Stimulated activated CD4-positive, alpha-beta T cell treated with anti-CD3 and anti-CD28 coated beads, Interleukin-2, amount 100 ng/mL, for 48 hours (primary cell): ENCODE measurements around the gene DLX4.

Experiments
- DNase-seq, 2 donors: peaks; one replicate each; pipeline ENCODE4 v3.0.0-alpha.2; 2020

The DLX4 gene

GRCh38 chr17:49969795-49970389, 902 bp downstream of the DLX4 start:
- no peak for DNase-seq

DNA sequence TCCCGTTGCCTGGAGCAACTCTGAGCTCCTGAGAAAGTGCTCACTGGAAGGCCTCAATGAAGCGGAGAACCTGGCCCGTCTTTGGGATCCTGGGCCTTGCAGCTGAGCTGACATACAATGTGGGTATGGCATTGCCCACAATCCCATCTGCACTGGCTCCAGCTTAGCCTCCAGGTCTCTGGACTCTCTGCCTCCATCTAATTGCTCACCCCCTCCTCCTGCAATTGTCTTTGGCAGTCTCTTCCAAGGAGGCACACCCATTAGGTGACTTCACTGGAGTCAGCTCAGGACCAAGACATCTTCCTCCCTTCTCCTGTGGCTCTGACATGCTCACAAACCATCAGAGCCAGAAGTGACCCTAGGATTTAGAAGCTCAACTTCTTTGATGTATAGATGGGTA, 1.5 kb downstream of the DLX4 start:
- no peak for DNase-seq

DNA sequence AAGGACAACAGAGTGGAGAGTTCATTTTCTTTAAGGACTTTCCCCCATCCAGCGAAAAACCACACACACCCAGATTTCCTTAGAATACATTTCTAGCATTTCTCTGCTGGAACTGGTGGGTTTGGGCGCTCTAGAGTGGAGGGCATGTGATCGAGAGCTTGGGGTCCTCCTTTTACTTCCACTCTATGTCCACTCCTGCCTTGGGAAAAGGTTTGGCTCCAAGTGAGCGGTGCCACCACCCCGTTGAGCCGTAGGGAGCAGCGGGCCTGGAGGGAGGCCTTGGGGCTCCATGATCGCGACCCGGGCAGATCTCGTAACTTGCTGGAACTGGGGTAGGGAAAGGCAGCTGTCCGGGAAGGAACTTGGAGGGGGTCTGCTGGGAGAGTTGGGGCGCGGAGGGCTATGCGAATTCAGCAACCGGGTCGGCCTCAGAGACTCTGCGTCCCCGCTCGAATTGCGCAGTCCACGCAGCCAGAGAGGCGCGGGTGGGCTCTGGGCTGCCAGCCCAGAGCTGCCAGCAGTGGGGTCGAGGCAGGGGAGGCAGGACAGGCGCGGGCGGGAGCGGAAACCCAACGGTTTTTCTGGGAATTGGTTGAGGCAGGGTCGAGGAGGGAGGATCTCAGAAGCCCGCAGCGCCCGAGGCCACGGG, 2.3 kb downstream of the DLX4 start:
- no peak for DNase-seq

GRCh38 chr17:49971848-49972485, 3.0 kb downstream of the DLX4 start:
- no peak for DNase-seq

- no peak for DNase-seq
Observed at GRCh38 chr17:49972486-49973270, 3.7 kb downstream of the DLX4 start.

DNA sequence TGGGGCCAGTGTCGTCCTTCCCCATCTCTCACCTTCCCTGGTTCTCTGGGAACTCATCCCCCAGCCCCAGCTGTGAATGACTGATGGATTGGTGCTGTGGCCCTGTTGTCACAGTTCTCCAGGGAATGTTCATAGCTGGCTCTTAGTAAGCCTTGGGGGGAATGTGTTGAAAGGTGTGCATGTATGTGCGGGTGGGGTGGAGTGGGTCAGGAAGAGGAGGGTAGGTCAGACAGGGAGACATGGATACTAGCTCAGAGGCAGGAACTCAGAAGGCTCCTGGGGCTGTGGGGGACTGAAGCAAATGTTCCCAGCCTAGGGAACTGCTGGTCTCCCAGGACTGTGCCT, 4.3 kb downstream of the DLX4 start:
- DNase-seq = no peak

- no peak for DNase-seq
Observed at GRCh38 chr17:49975531-49975930, 6.5 kb downstream of the DLX4 start.

DNA sequence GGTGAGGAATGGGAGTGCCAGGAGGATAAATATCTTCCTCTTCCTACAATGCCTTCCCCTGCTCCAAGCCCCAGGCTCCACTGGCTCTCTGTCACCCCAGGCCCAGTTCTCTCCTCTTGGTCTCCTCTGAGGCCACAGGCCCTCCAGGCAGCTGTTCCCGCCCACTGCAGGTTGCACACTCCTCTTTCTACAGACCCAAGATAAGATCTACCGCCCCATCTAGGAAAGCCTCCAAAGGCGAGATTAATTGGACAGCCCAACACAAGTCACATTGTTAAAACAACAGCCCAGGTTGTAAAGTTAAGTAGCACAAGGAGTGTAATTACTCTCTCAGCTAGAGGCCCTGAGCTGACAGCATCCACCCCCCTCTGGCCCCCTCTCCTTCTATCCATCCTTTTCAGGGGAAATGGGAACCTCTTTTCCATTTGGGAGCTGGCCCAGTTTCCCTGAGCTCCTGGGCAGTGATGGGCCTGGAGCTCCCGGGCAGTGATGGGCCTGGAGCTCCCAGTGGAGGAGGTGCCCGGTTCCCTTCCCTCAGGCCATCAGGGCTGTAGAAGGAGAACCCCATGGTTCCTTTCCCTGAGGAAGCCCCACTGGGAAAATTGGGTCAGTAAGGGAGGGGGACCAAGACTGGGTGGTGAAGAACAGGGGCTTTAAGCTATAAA, 7.3 kb downstream of the DLX4 start:
- no peak for DNase-seq

DNA sequence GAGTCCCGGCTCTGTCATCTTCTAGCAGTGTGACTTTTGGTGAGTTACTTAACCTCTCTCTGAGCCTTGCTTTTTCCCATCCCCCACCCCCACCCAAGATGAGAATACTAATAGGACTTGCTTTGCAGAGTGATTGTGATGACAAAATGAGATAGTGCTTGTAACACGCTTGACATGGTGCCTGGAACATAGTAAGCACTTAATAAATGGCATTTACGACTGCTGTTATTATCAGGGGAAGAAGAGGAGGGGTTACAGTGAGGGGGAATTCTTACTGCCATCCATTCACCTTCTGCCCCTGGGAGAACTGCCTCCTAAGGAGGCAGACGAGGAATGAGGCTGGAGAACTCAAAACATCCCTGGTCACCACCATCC, 7.8 kb downstream of the DLX4 start:
- DNase-seq = no peak

DNA sequence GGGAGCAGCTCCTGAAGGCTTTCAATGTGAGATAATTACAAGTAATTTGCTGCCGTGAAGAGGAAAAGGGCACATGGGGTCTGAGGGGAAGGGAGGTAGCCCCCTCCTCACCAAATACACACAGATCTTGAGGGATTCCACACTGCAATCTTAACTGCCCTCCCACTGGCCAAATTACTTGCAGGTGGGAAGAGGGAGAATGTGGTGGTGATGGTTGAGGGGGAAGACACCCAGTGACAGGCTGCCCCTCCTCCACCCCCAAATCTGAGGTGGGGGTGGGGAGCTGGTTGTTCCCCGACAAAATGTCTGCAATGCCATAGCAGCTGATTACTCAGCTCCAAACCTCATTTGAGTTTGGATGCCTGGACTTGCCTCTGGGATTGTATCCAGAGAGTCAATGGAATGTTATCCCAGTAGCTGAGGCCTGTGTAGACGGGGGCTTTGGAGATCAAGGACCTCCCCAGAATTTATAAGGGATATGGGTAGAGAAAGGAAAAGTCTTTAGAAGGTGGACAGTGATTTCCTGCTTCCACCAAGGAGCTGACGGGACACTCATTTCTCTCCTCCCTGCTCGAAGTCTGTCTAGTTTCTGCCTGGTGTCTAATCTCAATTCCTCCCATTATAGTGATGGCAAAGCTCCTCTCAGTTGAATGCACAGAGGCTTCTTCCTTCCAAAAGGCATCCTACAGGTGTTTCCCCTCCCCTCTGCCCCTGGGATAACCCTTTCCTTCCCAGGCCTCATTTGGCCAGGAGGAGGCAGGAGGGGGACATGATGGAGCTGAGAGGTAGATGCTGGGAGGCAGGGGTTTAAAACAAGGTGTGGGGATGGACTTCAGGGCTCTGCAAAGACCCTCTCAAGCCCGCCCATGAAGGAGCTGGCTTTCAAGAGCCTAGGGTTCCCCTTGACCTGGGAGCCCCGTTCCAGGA, 8.7 kb downstream of the DLX4 start:
- no peak for DNase-seq

DNA sequence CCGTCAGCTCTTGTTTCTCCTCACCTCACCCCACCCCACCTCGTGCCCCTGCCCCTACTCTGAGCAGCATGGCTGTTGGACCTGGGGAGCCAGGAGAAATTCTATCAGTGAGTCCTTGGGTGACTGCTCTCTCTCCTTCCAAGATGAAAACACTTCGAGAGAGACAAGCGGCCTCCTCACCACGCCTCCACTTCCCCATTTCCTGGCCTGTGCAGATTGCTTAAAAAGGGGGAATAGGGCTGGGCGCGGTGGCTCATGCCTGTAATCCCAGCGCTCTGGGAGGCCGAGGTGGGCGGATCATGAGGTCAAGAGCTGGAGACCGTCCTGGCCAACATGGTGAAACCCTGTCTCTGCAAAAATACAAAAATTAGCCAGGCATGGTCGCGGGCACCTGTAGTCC, 9.5 kb downstream of the DLX4 start:
- no peak for DNase-seq

DNA sequence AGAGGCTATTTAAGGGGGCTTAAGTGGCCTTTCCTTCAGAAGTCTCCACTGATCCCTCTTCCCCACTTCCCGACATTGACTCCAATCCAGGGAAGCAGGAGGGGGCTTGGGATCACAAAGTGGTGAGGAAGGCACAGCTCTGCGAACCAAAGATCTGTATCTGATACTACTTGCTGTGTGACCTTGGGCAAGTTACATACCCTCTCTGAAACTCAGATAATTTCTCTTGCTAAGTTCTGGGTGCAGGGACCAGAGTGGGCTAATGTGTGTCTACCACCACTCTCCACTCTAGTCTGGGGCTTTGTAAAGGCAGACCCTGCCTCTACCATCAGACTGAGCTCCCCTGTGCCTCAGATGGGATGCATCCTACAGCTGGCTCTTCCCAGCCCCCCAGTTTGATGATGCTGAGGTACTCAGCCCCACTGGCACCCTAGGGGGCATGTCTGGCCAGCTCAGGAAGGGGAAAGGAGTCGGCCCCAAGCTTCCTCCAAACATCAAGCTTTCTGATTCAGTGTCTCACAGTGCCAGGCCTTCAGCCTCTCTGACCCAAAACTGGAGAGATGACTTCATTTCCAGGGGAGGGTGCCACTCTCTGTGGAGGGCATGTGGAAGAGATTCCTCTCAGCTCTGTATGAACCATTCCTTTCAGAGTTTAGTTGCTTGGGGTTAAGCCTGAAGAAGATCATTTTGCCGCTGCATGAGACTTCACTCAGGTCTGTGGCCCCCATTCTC, 10.9 kb downstream of the DLX4 start:
- no peak for DNase-seq

GRCh38 chr17:49980703-49981197, 11.8 kb downstream of the DLX4 start:
- DNase-seq = no peak

DNA sequence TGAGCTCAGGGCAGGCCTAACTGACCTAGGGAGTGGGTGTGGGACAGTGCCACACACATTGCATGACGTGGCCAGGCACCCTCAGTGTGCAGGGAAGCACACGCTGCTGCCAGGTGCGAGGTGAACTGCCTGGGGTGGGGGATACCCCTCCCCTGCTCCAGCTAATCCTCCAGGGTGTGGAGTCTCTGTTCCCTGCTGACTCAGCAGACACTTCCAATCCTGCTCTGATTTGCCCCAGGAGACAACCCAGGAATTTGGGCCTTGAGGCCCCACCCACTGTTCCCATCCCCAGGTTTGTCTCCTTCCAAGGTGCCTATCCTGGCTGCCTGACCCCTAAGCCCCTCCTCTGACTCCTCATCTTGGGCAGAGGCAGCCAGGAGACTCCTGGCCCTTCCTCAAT, 15.3 kb downstream of the DLX4 start:
- no peak for DNase-seq

DNA sequence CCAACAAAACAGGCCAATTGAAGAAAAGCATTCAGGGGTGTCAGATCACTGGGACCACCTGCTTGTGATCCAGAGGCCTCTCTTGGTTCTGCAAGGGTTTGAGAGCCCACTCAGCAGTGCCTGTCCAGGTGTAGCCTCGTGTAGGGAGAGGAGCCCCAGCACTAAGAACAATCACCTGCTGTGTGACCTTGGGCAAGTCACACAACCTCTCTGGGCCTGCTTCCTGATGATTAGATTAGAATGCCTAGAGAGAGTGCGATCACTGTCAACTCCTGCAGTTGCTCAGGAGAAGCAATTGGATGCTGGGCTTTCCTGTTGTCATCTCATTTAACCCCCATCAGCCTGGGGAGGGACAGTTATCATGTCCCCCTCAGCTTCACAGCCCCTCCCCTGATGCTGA, 15.8 kb downstream of the DLX4 start:
- DNase-seq = no peak

DNA sequence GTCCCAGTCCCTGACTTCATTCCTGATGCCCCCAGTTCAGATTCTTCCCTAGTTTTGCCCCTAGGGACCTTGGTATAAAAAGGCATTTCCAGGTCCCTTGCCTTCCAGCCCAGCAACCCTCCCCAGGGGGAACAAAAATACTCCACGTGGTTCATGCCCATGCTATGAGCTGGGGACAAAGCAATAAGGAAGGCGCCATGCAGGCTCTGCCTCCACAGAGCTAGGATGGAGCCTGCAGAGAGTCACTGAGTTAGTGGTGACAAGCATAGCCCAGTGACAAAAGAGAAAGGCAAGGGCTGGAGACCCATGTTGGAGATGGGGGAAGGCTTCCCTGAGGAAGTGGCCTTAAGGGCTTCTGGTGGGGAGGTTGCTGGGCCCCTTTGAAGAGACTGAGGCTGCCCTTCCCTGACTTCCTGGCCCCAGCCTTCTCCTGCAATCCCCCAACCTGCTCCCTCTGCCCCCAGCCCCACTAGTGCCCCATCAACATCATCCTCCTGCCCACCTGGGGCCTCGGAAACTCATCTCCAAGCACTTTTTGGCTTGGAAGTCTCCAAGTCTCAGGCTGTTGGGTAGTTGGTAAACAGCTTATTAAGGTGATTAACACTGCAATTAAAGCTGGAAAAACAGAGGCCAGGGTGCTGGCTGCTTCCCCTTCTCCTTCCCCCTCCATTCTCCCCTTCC, 16.5 kb downstream of the DLX4 start:
- DNase-seq = no peak

DNA sequence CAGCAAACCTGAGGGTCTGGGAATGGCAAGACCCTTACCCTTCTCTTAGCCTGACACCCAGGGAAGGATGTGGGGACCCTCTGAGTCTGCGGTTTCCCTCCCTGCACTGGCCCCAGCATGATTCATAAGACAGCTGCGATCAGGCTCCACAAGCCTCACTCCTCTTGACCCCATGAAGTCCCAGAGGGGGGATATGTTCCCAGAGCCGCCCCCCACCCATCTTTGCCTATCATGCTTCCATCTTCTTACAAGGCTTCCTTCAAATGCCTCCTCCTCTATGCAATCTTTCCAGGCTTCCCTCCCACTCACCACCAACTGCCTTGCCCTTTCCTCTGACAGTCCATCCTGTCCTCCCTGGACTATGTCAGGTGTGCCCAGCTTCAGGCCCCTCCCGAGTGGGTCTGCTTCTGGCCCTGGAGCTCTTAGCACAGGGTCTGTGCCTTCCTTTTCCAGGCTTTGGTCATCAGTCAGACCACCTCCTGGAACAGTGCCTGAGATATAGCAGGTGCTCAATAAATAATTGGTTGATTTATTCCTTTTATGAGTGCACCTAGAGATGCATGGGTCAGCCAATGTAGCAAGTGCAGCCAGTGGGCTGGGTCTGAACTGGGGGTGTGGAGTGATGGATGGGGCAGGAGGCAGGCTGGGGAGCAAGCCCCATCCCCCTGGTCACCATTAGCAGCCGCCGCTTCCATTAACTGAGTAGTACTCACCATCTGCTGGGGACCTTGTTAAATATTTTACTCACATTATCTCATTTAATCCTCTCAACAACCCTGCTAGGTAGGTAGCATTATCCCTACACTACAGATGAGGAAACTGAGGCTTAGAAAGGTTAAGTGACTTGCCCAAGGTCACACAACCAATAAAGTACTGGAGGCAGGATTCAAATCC, 17.7 kb downstream of the DLX4 start:
- no peak for DNase-seq

DNA sequence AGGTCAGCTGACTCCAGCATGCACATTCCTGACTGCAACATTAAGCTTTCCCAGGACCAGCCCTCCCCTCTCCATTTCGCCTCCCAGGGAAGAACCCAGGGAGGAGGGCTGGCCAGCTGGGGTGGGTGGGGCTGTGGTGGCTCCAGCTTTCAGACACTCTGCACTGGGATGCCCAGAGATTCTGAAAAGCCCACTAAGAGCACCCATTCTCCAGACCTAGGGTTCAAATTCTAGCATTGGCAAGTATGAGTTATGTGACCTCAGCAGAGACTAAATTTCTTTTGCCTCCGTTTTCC, 18.2 kb downstream of the DLX4 start:
- DNase-seq = no peak

DNA sequence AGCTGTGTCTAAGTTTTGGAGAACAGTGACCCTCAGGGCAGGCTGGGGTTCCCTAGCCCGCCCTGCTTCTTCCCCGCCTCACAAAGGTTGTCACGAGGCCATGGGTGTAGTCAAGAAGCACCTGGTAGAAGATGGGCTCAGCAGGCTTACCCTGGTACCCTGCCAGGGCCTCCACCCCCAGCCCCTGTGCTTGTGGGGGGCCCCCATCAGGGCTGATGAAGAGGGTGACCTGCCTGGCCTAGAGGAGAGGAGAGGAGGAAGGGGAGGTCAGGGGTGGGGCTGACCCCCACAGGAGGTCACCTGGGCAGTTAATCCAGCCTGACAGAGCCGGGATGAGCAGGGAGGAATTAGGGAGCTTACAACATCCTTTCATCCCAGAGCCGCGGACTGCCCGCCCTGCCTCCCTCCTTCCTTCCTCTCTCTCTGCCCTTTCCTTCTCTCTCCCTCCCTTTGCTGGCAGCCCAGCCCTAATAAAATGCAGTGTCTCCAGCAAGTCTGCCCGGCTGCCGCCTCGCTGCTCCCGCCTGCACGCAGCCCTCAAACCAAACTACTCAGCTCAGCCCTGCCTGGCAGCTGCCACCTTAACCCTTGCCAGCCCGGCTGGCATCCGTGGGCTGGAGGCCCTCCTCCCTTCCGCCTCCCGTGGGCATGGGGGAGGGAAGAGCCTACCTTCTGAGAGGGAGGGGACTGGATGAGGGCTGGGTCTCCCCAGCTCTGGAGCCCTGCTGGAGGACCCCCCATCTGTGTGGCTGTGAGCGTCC, 18.9 kb downstream of the DLX4 start:
- DNase-seq = no peak
